Measurements from ENCODE around the gene NDST1. TPM values are rescaled to one million over a fixed set of nuclear protein-coding genes. Genes with fewer than 3 reads are reported as not detected.

The NDST1 gene
- total and polyA plus RNA-seq, 2 experiments from 2014 or later: 39.1 to 129 TPM

DNA sequence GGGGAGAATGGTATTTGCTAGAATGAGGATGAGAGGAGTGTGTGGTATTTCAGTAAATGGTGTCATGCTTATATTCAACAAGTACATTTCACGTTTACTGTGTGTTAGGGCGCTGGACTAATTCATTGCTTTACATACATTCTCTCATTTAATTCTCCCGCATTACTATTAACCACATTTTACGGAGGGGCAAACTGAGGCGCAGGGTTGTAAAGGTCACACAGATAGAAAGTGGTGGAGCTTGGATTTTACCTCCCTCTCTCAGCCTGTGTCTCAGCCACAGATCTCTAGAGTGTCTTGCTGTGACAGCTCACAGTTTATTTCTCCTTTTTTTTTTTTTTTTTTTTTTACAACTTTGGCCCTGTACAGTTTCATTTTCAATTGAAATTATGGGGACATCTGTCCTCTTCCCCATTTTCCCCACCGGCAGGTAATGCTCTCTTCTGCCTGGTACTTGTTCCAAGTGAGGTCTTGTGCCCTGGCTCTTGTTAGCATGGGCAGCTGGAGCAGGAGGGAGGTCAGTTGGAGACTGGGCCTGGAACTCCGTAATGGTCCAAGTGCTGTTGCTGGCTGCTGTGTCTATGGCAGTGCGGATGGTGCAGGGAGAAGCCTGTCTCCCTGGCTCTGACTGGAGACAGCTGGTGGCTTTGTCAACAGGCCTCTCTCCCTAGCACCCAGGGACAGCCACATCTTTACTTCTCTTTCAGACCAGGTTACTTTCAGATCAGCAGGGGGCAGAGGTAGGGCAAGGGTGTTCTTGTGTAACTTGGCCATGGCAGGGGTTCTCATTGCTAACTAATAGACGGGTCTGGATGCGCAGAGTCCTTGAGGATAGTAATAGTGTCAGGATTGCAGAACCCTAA lies 20.5 kb upstream of the NDST1 start:
- Histone ChIP-seq H3K79me2 (ENCODE audit: insufficient read depth) (peaks cover 76% of the 10 kb centered on the region), H3K9ac (peak overlapping the region; percentile 93), H3K27ac (peak overlapping the region; percentile 88), H4K20me1 (ENCODE audit: insufficient read depth) (no peaks in the 10 kb centered on the region), H3F3A (ENCODE audit: insufficient read depth) (peaks cover 58% of the 10 kb centered on the region), H3K4me3 (peak overlapping the region; percentile 80), H3K9me2 (ENCODE audit: insufficient read depth) (no peaks in the 10 kb centered on the region), H3K36me3 (ENCODE audit: low read depth) (no peaks in the 10 kb centered on the region), H2AFZ (no peak overlapping the region), H3K27me3 (replicated peaks; ENCODE audit: insufficient read depth) (no peaks in the 10 kb centered on the region), H3K9me3 (ENCODE audit: low read depth) (no peaks in the 10 kb centered on the region), H3K4me1 (ENCODE audit: insufficient read depth) (peaks cover 54% of the 10 kb centered on the region), H3K4me2 (ENCODE audit: unreplicated experiment) (peak overlapping the region; percentile 95)
- WGBS, 2 experiments (ENCODE audit: low coverage in 1 of 2, low lambda C conversion rate in 2 of 2, missing lambda C conversion rate in 2 of 2): 33 to 34% methylated on average over 10 of the region's 10 CpGs
- no peak for TF ChIP-seq EZH2phosphoT487 (IDR thresholded peaks at IDR 0.05; ENCODE audit: insufficient read depth, low read depth)
- no peak for TF ChIP-seq EZH2 (IDR thresholded peaks at IDR 0.05; ENCODE audit: insufficient read depth, poor library complexity, severe bottlenecking)
- DNase-seq: peak; percentile 68
- in situ Hi-C loops (cut with MboI): no loop called here

- Histone ChIP-seq H3K9me3 (ENCODE audit: low read depth) (no peaks in the 10 kb centered on the region), H3K27ac (peak overlapping the region; percentile 88), H3K79me2 (ENCODE audit: insufficient read depth) (peaks cover 89% of the 10 kb centered on the region), H3F3A (ENCODE audit: insufficient read depth) (peaks cover 69% of the 10 kb centered on the region), H2AFZ (no peak overlapping the region), H3K9me2 (ENCODE audit: insufficient read depth) (no peaks in the 10 kb centered on the region), H3K4me1 (ENCODE audit: insufficient read depth) (peaks cover 66% of the 10 kb centered on the region), H3K36me3 (ENCODE audit: low read depth) (no peaks in the 10 kb centered on the region), H3K27me3 (replicated peaks; ENCODE audit: insufficient read depth) (no peaks in the 10 kb centered on the region), H3K9ac (peak overlapping the region; percentile 93), H3K4me3 (peak overlapping the region; percentile 80), H4K20me1 (ENCODE audit: insufficient read depth) (no peaks in the 10 kb centered on the region), H3K4me2 (ENCODE audit: unreplicated experiment) (peak overlapping the region; percentile 95)
- no peak for TF ChIP-seq EZH2phosphoT487 (IDR thresholded peaks at IDR 0.05; ENCODE audit: insufficient read depth, low read depth)
- TF ChIP-seq EZH2 (IDR thresholded peaks at IDR 0.05; ENCODE audit: insufficient read depth, poor library complexity, severe bottlenecking): no peak
- in situ Hi-C loops (cut with MboI): no loop called here
- 10 to 15% methylated on average over 11 of the region's 11 CpGs for WGBS, 2 experiments (ENCODE audit: low coverage in 1 of 2, low lambda C conversion rate in 2 of 2, missing lambda C conversion rate in 2 of 2)
- DNase-seq: peak; percentile 82
These were observed 19.2 kb upstream of the NDST1 start for GRCh38 chr5:150488519-150489359.

DNA sequence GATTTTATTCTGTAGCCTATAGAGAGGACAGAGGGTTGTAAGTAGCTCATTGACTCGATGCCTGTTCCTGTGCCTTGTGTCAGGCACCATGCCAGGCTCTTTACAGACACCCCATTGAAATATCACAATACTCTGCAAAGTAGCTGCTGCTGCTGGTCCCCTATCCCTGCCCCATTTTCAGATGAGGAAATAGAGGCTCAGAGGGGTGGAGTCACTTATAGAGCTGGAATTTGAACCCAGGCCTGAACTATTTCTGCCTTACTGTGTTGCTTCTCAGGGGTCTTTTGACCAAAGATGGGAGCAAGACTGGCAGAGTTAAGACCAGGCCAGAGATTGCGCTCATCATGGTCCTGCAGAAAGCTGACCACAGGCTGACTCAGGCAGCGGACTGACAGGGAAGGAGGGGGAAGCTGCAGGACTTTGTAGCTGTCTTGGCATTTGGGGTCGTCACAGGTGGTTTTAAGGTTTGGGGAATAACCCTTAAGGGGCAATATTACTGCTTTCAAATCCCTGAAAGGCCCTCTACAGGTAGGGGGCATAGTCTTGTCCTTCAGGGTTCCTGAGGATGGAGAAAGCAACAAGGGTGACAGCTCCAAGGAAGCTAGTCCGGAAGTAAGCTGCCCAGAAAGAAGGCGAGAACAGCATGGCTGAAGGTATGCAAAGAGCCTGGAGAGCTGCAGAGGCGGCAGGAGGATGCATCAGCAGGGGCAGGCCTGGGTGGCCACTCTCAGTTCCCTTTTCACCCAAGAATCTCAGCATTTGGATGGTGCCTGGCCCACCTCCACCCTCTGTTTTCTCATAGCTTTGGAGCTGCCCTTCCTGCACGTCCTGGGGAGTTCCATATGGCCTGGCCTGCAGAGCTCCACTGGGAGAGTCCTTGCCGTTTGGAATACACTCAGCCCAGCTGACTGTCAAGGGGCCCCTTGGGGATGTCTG lies 18.3 kb upstream of the NDST1 start:
- Histone ChIP-seq H3K9me3 (ENCODE audit: low read depth) (no peaks in the 10 kb centered on the region), H3K4me3 (peak overlapping the region; percentile 80), H2AFZ (no peak overlapping the region), H3K9ac (peak overlapping the region; percentile 93), H3K27ac (peak overlapping the region; percentile 88), H3K27me3 (replicated peaks; ENCODE audit: insufficient read depth) (no peaks in the 10 kb centered on the region), H3K4me1 (ENCODE audit: insufficient read depth) (peaks cover 67% of the 10 kb centered on the region), H3K9me2 (ENCODE audit: insufficient read depth) (no peaks in the 10 kb centered on the region), H3K79me2 (ENCODE audit: insufficient read depth) (peaks cover 96% of the 10 kb centered on the region), H3K36me3 (ENCODE audit: low read depth) (no peaks in the 10 kb centered on the region), H4K20me1 (ENCODE audit: insufficient read depth) (no peaks in the 10 kb centered on the region), H3F3A (ENCODE audit: insufficient read depth) (peaks cover 71% of the 10 kb centered on the region), H3K4me2 (ENCODE audit: unreplicated experiment) (peak overlapping the region; percentile 95)
- TF ChIP-seq EZH2phosphoT487 (IDR thresholded peaks at IDR 0.05; ENCODE audit: insufficient read depth, low read depth) (no peak), EZH2 (IDR thresholded peaks at IDR 0.05; ENCODE audit: insufficient read depth, poor library complexity, severe bottlenecking) (no peak)
- in situ Hi-C loops (cut with MboI): no loop called here
- peak; percentile 82 for DNase-seq
- WGBS, 2 experiments (ENCODE audit: low coverage in 1 of 2, low lambda C conversion rate in 2 of 2, missing lambda C conversion rate in 2 of 2): 19 to 22% methylated on average over 9 of the region's 9 CpGs

All from GM23248 (cell line).